GM12875 (cell line): ENCODE measurements around the gene PCLO.

ENCODE experiments used
- H3K4me3 ChIP-seq: one replicate; pipeline ENCODE4 v1.5.1; 2011; ENCODE audit warnings: low read depth, low read length, control low read depth
- TF ChIP-seq, protein P1 (sequence below): IDR thresholded peaks from 2 replicates; pipeline ENCODE4 v1.5.1; 2011; ENCODE audit warnings: low read depth, mild to moderate bottlenecking, control low read depth, inconsistent platforms, low read length, moderate library complexity, borderline replicate concordance; ENCODE audit not compliant: insufficient read depth

PCLO gene

DNA sequence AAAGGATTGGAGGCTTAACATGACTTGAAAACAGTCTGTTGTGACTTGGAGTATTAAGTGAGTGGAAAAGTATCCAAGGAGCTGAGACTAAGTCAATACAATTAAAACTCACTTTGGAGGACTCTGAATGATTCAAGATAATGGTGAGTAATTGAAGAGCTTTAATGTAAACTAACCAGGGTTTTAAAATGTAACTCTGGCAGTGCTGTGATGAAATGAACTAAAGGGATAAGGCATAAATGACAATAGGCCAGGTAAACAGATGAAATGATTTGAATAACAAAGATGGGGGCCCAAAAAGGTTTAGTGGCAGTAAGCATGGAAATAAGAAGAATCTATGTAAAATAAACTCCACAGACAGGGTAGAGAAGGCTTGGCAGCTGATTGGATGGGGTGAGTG is 402.6 kb downstream of the PCLO start:
- TF ChIP-seq, protein P1, sequence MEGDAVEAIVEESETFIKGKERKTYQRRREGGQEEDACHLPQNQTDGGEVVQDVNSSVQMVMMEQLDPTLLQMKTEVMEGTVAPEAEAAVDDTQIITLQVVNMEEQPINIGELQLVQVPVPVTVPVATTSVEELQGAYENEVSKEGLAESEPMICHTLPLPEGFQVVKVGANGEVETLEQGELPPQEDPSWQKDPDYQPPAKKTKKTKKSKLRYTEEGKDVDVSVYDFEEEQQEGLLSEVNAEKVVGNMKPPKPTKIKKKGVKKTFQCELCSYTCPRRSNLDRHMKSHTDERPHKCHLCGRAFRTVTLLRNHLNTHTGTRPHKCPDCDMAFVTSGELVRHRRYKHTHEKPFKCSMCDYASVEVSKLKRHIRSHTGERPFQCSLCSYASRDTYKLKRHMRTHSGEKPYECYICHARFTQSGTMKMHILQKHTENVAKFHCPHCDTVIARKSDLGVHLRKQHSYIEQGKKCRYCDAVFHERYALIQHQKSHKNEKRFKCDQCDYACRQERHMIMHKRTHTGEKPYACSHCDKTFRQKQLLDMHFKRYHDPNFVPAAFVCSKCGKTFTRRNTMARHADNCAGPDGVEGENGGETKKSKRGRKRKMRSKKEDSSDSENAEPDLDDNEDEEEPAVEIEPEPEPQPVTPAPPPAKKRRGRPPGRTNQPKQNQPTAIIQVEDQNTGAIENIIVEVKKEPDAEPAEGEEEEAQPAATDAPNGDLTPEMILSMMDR: no peak
- H3K4me3 ChIP-seq: no peak overlapping the region

DNA sequence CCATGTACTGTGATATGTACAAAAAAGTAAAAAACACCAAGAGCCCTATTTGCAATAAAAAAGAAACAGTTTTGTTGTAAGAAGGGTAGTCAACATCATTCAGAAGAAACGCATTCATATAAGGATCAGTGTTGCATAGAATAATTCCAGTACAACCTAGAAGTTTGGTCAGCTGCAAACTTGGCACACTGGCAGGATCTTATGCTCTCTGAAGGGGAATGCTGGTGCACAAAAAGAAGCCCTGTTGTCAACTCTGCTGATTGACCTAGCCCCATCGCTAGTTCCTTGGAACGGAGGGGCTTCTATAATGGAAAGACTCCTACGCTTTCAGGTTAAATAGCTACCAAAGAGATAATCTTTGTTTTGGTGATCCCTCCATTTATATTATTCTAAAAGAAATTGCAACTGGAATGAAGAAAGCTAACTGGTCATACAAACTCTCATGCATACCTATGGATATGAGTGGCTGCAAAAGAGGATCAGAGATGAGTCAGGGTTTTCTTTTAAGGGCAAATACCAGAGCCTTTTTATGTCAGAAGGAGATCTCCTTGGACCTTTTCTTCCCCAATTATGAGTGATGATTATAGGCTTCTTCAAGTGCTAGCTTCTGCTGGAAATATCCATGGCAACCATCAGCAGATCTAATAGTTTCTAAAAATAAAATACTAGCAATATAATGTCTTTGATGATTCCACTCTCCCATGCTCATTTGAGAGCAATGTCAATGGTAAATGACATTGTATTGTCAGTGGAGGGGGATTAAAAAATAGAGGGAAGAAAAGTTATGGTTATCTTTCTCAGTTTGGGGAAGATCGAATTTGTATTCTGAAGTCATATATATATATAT is 406.8 kb downstream of the PCLO start:
- TF ChIP-seq, protein P1: no peak
- H3K4me3 ChIP-seq: no peak overlapping the region

DNA sequence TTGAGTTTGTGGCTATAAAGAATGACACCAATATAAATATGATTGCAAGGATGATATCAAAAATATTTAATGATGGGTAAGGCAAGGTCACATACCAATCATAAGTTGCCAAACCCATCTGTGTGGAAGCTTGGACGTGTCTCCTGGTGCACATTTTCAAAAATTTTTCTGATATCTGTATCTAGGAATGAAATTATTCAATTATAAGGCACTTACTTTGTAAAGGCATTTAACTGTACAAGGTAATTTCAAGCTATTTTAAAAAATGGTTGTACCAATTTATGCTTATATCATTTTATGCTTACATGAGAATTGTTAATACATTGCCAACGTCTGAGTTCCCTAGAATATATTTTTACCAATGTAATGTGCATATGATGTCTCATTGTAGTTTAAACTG is 412.7 kb downstream of the PCLO start:
- TF ChIP-seq, protein P1: no peak
- no peak overlapping the region for H3K4me3 ChIP-seq

DNA sequence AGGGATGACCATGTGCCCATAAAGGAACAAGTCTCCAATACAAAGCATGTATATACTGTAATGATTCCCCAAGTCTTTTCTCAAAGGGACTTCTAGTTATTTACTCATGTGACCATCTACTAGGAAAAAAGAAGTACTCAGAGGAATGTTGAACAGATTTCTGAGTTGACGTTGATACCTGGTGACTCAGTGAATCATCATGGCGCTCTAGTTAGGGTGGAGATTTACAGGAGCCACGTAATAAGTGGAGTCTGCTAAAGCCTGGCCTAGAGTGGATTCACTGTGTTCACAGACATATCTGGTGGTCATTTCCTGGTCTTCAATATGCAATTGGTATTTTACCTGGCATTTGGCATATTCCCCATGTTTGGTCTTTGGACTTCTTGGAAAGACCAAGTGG is 416.9 kb downstream of the PCLO start:
- TF ChIP-seq, protein P1: no peak
- H3K4me3 ChIP-seq: no peak overlapping the region

DNA sequence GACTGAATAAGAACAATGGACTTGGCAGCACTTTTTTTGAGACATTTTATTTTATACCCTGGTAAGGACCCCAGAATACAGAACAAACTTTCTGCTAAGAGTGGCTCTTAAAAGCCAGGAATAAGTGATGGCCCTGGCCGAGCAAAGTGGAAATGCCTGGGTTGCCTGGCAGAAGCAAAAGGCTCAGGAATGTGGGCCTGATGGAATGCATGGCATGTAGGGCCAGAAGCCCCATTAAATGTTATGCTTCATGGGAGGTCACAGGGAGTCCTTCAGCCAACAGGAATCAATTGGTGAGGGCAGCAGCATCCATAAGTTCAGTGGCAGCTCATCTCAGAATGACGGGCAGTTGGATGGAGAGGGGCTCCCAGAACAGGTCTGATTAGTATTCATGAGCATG is 417.6 kb downstream of the PCLO start:
- H3K4me3 ChIP-seq: no peak overlapping the region
- TF ChIP-seq, protein P1: no peak

DNA sequence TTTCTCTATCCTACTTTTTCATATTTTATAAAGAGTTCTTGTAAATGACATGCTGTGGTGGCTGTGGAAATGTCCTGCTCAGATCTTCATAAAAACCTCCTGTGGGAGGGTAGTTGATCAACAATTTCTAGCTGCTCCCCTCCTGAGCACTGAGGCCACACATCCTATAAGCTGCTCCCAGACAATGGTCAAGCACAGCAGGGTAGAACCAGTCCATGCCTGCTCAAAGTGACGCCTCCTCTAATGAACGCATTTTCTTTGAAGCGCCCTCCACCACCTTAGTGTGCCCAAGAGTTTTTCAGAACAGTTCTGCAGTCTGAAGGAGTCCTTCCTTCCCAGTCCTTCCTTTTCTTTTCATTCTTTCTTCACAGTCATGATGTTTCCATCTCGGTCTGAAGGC is 420.5 kb downstream of the PCLO start:
- no peak overlapping the region for H3K4me3 ChIP-seq
- TF ChIP-seq, protein P1: no peak

DNA sequence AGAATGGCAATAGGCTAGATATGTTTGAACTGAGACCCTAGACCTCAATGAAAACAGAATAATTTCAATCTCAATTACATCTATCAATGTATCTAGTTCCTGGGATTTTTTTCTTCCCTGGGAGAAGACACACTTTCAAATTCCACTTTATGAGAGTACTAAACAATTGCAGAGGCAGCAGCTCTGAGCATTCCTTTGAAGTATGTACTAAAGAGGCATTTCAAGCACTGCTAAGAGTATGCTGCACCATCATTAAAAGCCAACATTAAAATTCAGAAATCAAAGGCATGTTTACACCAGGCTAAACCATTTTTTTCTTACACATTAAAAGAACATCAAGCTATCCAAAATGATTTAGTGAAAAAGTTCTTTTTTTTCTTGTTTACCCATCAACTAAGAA is 421.2 kb downstream of the PCLO start:
- TF ChIP-seq, protein P1: no peak
- no peak overlapping the region for H3K4me3 ChIP-seq
